ENCODE data around the gene CD69. TPM values are rescaled to one million over a fixed set of nuclear protein-coding genes. Genes with fewer than 3 reads are reported as not detected.

The CD69 gene
- total RNA-seq, 1 experiment from 2014 or later: not detected

- Histone ChIP-seq H4K8ac (replicated peaks; ENCODE audit: insufficient read length, low read depth, low read length) (no peak overlapping the region), H3K18ac (ENCODE audit: insufficient read length, low read depth, low read length) (no peak overlapping the region), H3K27me3 (ENCODE audit: insufficient read depth, low read length) (no peaks in the 10 kb centered on the region), H2AFZ (ENCODE audit: low read length) (no peak overlapping the region), H4K5ac (ENCODE audit: insufficient read length, low read depth, low read length) (no peak overlapping the region), H3K27ac (ENCODE audit: insufficient read length, low read depth, low read length) (no peak overlapping the region), H3T11ph (ENCODE audit: low read length) (no peak overlapping the region), H4K91ac (ENCODE audit: insufficient read length, low read depth, low read length) (no peak overlapping the region), H3K9ac (ENCODE audit: extremely low read depth, insufficient read length, low read length) (no peak overlapping the region), H3K23ac (ENCODE audit: insufficient read length, low read depth, low read length) (no peak overlapping the region), H3K23me2 (ENCODE audit: insufficient read length, low read depth, low read length, poor library complexity, severe bottlenecking) (no peaks in the 10 kb centered on the region), H3K4me1 (ENCODE audit: insufficient read depth, low read length) (peaks cover 2% of the 10 kb centered on the region; the same call in 1 of the 2 replicates), H2AK5ac (ENCODE audit: insufficient read length, low read length) (no peak overlapping the region), H2BK12ac (ENCODE audit: insufficient read length, low read depth, low read length) (no peak overlapping the region), H3K14ac (ENCODE audit: insufficient read depth, low read length) (no peak overlapping the region), H2BK120ac (ENCODE audit: low read depth, low read length, poor library complexity, severe bottlenecking) (no peak overlapping the region), H3K4ac (ENCODE audit: low read depth, low read length) (no peak overlapping the region), H3K4me2 (ENCODE audit: insufficient read depth, insufficient read length, low read length) (no peak overlapping the region), H2BK5ac (ENCODE audit: insufficient read length, low read length) (no peak overlapping the region), H3K56ac (ENCODE audit: insufficient read length, low read depth, low read length) (no peak overlapping the region), H3K79me2 (ENCODE audit: insufficient read depth, low read length) (no peaks in the 10 kb centered on the region), H3K79me1 (ENCODE audit: insufficient read depth, low read depth, low read length, poor library complexity, severe bottlenecking) (no peaks in the 10 kb centered on the region), H2BK15ac (ENCODE audit: low read depth, low read length) (no peak overlapping the region), H4K20me1 (ENCODE audit: control insufficient read depth, insufficient read depth, insufficient read length) (no peaks in the 10 kb centered on the region), H2BK20ac (ENCODE audit: low read depth, low read length, poor library complexity, severe bottlenecking) (no peak overlapping the region), H3K9me3 (ENCODE audit: control insufficient read depth, low read depth, low read length) (no peaks in the 10 kb centered on the region)
- Mint-ChIP-seq H3K27ac (no peak overlapping the region), H3K4me3 (no peak overlapping the region), H3K4me1 (peaks cover 19 to 29% of the 10 kb centered on the region in 2 experiments), H3K36me3 (ENCODE audit: insufficient read depth in 1 of 3, low read depth in 3 of 3) (no peaks in the 10 kb centered on the region), H3K27me3 (ENCODE audit: low read depth) (no peaks in the 10 kb centered on the region), H3K9me3 (peaks cover under 1 to 1% of the 10 kb centered on the region in 2 experiments; a peak in 2 of 5 replicates)
- TF ChIP-seq, protein P1, sequence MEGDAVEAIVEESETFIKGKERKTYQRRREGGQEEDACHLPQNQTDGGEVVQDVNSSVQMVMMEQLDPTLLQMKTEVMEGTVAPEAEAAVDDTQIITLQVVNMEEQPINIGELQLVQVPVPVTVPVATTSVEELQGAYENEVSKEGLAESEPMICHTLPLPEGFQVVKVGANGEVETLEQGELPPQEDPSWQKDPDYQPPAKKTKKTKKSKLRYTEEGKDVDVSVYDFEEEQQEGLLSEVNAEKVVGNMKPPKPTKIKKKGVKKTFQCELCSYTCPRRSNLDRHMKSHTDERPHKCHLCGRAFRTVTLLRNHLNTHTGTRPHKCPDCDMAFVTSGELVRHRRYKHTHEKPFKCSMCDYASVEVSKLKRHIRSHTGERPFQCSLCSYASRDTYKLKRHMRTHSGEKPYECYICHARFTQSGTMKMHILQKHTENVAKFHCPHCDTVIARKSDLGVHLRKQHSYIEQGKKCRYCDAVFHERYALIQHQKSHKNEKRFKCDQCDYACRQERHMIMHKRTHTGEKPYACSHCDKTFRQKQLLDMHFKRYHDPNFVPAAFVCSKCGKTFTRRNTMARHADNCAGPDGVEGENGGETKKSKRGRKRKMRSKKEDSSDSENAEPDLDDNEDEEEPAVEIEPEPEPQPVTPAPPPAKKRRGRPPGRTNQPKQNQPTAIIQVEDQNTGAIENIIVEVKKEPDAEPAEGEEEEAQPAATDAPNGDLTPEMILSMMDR (conservative IDR thresholded peaks at IDR 0.05): no peak
- DNase-seq: no peak
- WGBS (ENCODE audit: extremely low coverage, insufficient read length, low lambda C conversion rate): no CpG with 5 or more reads among the region's 2 CpGs
Measured at GRCh38 chr12:9795945-9796344, 35.2 kb upstream of the CD69 start.

Measured in H9 (cell line).